ENCODE data around the gene ZNF341. TPM values are rescaled to one million over a fixed set of nuclear protein-coding genes. Genes with fewer than 3 reads are reported as not detected.
A peak's percentile ranks its signal among the peaks of the same experiment; 100 is the strongest.

ZNF341 gene
- total and polyA plus RNA-seq, 9 of the 15 experiments (the other 6 are each of a cell fraction or from before 2014, with no cell fraction given): 0.08 to 2.6 (median 1.0) TPM

DNA sequence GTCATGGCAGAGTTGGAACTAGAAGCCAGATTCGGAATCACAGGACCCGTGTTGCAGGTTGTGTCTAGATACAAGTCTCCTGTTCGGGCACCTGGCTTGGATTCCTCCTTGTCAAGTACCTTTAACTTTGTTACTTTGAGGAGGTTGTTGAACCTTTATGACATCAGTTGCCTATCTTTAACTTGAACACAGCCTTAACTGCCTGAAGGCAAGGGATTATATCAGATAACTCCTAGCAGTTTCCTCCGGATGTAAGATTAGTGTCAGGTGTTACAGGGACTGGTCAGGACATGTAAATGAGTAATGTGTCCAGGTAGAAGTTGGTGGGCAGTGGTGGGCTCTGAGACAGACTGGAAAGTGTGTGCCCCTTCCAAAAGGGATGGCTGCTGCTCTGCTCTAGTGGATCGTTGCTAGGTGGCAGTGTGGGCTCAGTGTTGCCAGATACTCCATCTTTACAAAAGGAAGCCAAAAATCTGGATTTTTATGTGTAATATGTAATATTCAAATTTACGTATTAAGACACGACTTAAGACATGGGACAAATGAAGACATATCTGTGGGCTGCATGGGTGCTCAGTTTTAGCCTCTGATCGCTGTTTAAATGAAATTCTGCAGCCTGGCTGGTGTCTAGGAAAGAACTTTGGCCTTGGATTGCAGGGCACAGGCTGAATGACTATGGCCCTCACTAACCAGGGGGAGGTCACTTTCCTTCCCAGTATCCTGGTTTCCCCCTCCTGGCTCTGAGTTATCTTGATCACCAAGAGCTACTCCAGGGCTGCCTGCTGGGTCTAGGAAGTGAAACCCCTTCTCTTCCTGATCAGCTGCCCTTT is 106.5 kb downstream of the ZNF341 start:
- Histone ChIP-seq H3K4me1 (replicated peaks in 1 of 2; ENCODE audit: control insufficient read depth in 2 of 2, insufficient read depth in 2 of 2, low read length in 2 of 2) (peaks cover 5 to 24% of the 10 kb centered on the region in 2 experiments; a peak in 4 of 5 replicates), H3K27ac (ENCODE audit: extremely low read depth, low read depth, low read length) (no peak overlapping the region), H3K79me2 (ENCODE audit: control insufficient read depth, insufficient read depth, low read length) (peaks cover 64% of the 10 kb centered on the region), H3K9me1 (ENCODE audit: control insufficient read depth, insufficient read depth, low read length) (peaks cover 3% of the 10 kb centered on the region), H3K9ac (ENCODE audit: insufficient read depth in 1 of 2, low read depth in 2 of 2, low read length in 2 of 2) (no peak overlapping the region; a peak in 1 of 4 replicates), H3K9me3 (replicated peaks; ENCODE audit: control insufficient read depth, insufficient read depth, low read depth, low read length) (no peaks in the 10 kb centered on the region), H3K27me3 (ENCODE audit: control insufficient read depth in 2 of 2, insufficient read depth in 2 of 2, low read length in 2 of 2) (no peaks in the 10 kb centered on the region), H3K4me2 (ENCODE audit: insufficient read depth, low read length) (peak overlapping the region; percentile 3; the same call in 1 of the 2 replicates), H3K4me3 (no peak overlapping the region), H2AFZ (ENCODE audit: low read depth, low read length) (no peak overlapping the region), H4K20me1 (replicated peaks; ENCODE audit: control insufficient read depth, insufficient read depth, low read length) (peaks cover 35% of the 10 kb centered on the region), H3K36me3 (ENCODE audit: control insufficient read depth, insufficient read depth, low read length) (peaks cover 4% of the 10 kb centered on the region; the same call in 1 of the 3 replicates)
- ATAC-seq (peak; percentile 64), DNase-seq (ENCODE audit: extremely low read depth in 1 of 4, low spot score in 3 of 4) (no peak), FAIRE-seq (peak; percentile 51)
- CTCF ChIA-PET (ENCODE audit: low intra/inter-chr PET ratio): no interaction called here
- in situ Hi-C loops (cut with MboI): no loop called here
- no TSS peak for BruUV-seq (replicated peaks)
- POLR2A ChIA-PET: interaction anchor here (0.6 to 3.0 kb wide), 5 partner anchors 8 to 276 kb away, joined by 3 to 9 read pairs (median 3); no protein-coding TSS in a partner anchor
- WGBS (ENCODE audit: insufficient coverage, low coverage, missing lambda C conversion rate): 39% methylated on average over 8 of the region's 8 CpGs
- intact Hi-C loops (cut with micrococcal nuclease): no loop called here
- TF ChIP-seq RAD21 (CRISPR knock-in tag; conservative IDR thresholded peaks at IDR 0.05 in 1 of 2, IDR thresholded peaks at IDR 0.05 in 1 of 2): peak in 1 of 2 experiments; percentile 46; a peak in 2 of 4 replicates
- TF ChIP-seq TRIM28 (IDR thresholded peaks at IDR 0.05): no peak
- no peak for TF ChIP-seq TAF7 (tag; IDR thresholded peaks at IDR 0.05)
- peak; percentile 78 for TF ChIP-seq ZEB2 (IDR thresholded peaks at IDR 0.05)
- 0 out of 2 replicates have a peak, but pooled peaks have one; percentile 23 for TF ChIP-seq NFATC3 (IDR thresholded peaks at IDR 0.05)
- TF ChIP-seq XRCC4 (IDR thresholded peaks at IDR 0.05; ENCODE audit: extremely low read depth, insufficient read depth, insufficient read length): no peak
- TF ChIP-seq CBFA2T2 (conservative IDR thresholded peaks at IDR 0.05): peak; percentile 23; the same call in 1 of the 2 replicates
- TF ChIP-seq NCOA2 (IDR thresholded peaks at IDR 0.05; ENCODE audit: partially characterized antibody in 2 of 2): no peak
- TF ChIP-seq RCOR1 (IDR thresholded peaks at IDR 0.05; ENCODE audit: borderline replicate concordance in 1 of 2, low read depth in 2 of 2, low read length in 2 of 2): 0 out of 4 replicates have a peak, but pooled peaks of 1 of the 2 experiments have one; percentile 29
- TF ChIP-seq, protein P1, sequence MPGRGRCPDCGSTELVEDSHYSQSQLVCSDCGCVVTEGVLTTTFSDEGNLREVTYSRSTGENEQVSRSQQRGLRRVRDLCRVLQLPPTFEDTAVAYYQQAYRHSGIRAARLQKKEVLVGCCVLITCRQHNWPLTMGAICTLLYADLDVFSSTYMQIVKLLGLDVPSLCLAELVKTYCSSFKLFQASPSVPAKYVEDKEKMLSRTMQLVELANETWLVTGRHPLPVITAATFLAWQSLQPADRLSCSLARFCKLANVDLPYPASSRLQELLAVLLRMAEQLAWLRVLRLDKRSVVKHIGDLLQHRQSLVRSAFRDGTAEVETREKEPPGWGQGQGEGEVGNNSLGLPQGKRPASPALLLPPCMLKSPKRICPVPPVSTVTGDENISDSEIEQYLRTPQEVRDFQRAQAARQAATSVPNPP (IDR thresholded peaks at IDR 0.05; ENCODE audit: borderline replicate concordance, insufficient read depth, insufficient read length): no peak
- TF ChIP-seq MIER1 (IDR thresholded peaks at IDR 0.05; ENCODE audit: low read depth): no peak
- no peak for TF ChIP-seq TBP (optimal IDR thresholded peaks at IDR 0.05; ENCODE audit: low read depth, low read length)
- peak; percentile 53; the same call in 1 of the 2 replicates for TF ChIP-seq CBFA2T3 (IDR thresholded peaks at IDR 0.05)
- 0 out of 2 replicates have a peak, but pooled peaks have one; percentile 52 for TF ChIP-seq DPF2 (IDR thresholded peaks at IDR 0.05)
- TF ChIP-seq, protein P2, sequence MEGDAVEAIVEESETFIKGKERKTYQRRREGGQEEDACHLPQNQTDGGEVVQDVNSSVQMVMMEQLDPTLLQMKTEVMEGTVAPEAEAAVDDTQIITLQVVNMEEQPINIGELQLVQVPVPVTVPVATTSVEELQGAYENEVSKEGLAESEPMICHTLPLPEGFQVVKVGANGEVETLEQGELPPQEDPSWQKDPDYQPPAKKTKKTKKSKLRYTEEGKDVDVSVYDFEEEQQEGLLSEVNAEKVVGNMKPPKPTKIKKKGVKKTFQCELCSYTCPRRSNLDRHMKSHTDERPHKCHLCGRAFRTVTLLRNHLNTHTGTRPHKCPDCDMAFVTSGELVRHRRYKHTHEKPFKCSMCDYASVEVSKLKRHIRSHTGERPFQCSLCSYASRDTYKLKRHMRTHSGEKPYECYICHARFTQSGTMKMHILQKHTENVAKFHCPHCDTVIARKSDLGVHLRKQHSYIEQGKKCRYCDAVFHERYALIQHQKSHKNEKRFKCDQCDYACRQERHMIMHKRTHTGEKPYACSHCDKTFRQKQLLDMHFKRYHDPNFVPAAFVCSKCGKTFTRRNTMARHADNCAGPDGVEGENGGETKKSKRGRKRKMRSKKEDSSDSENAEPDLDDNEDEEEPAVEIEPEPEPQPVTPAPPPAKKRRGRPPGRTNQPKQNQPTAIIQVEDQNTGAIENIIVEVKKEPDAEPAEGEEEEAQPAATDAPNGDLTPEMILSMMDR (IDR thresholded peaks at IDR 0.05 in 2 of 3, conservative IDR thresholded peaks at IDR 0.05 in 1 of 3; ENCODE audit: insufficient read depth in 2 of 3, low read depth in 1 of 3, low read length in 3 of 3): peak in 2 of 3 experiments; percentile 24 to 37; a peak in 1 of 6 replicates
- TF ChIP-seq ETV1 (tag; conservative IDR thresholded peaks at IDR 0.05; ENCODE audit: low read depth): 0 out of 2 replicates have a peak, but pooled peaks have one; percentile 28
- TF ChIP-seq ATF7 (IDR thresholded peaks at IDR 0.05): peak; percentile 26; the same call in 1 of the 2 replicates
- peak; percentile 34; the same call in 1 of the 2 replicates for TF ChIP-seq CTBP1 (IDR thresholded peaks at IDR 0.05; ENCODE audit: borderline replicate concordance)
- peak; percentile 30; the same call in 1 of the 2 replicates for TF ChIP-seq SMARCE1 (IDR thresholded peaks at IDR 0.05)
- TF ChIP-seq TAL1 (IDR thresholded peaks at IDR 0.05): peak; percentile 19; the same call in 1 of the 2 replicates
- TF ChIP-seq ARID1B (IDR thresholded peaks at IDR 0.05): peak; percentile 63

All from K562 (cell line).